Right lung (tissue), 5 donors: ENCODE data around the gene RBM47. TPM values are rescaled to one million over a fixed set of nuclear protein-coding genes. Genes with fewer than 3 reads are reported as not detected.
"Not testable (repeated sequence)": the region's sequence is repeated elsewhere in the genome, so short reads cannot be mapped to it uniquely, and the experiment has no call there.

Experiments
- DNase-seq, 2 donors: peaks; one replicate each; pipeline ENCODE4 v3.0.0-alpha.2; 2013
- polyA plus RNA-seq, 5 donors: library from polyadenylated mRNA; unstranded; fragments of 120-200 nt; gene quantifications; one replicate each; pipeline versions ENCODE4 v1.2.1 to v1.2.3, GENCODE V29; 2013; ENCODE audit warnings: inconsistent platforms in 1 of 5, low replicate concordance in 1 of 5; ENCODE audit not compliant: insufficient read length in 5 of 5, insufficient read depth in 1 of 5

RBM47 gene
- polyA plus RNA-seq, 5 donors, result 21.4 to 30.8 (median 25.9) TPM

DNA sequence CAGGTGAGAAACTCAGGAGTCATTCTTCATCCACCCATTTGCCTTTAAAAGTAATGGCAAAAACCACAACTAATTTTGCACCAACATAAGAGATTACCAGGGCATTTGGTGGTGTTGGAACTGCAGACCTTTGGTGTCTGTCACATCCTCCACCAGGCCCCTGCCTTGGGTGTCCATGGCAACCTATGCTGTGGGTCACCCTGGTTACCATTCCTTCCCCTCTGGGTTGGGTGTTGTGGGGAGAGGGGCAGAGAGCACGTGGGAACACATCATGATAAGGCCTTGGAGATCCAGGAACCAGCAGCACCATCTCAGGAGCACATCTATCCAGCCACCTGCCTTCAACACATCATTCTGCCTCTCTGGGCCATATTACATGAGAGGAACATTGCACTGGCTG lies 217.3 kb downstream of the RBM47 start:
- DNase-seq, result no peak

GRCh38 chr4:40409835-40410234 lies 219.8 kb downstream of the RBM47 start:
- no peak for DNase-seq

DNA sequence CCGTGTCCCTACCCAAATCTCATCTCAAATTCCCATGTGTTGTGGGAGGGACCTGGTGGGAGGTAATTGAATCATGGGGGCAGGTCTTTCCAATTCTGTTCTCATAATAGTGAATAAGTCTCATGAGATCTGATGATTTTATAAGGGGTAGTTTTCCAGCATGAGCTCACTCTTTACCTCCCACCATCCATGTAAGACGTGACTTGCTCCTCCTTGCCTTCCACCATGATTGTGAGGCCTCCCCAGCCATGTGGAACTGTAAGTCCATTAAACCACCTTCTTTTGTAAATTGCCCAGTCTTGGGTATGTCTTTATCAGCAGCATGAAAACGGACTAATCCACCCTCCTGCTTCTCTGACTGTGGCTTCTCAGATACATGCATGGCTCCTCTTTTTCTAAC lies 222.2 kb downstream of the RBM47 start:
- not testable (repeated sequence) for DNase-seq

GRCh38 chr4:40406340-40406739 lies 223.3 kb downstream of the RBM47 start:
- no peak for DNase-seq

- no peak for DNase-seq
Observed at GRCh38 chr4:40405193-40405592, 224.5 kb downstream of the RBM47 start.

GRCh38 chr4:40403081-40403480 lies 226.6 kb downstream of the RBM47 start:
- DNase-seq, result no peak

DNA sequence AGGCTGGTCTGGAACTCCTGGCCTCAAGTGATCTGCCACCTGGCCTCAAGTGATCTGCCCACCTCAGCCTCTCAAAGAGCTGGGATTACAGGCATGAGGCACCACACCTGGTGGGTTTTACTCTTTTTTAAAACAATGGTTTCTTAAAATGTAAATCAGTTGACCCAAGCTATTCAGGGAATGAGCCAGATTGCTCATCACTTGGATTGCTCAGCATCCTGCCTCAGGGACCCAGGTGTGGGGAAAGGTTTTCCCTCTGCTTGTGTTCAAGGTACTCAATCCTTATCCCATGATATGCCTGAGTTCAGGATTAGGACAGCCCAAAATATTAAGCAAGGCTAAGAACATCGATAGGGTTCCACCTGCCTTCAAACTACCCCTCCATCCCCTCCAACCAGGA lies 227.1 kb downstream of the RBM47 start:
- no peak for DNase-seq

- DNase-seq, result peak; percentile 61 to 64
Observed at GRCh38 chr4:40401631-40402030, 228.0 kb downstream of the RBM47 start.

DNA sequence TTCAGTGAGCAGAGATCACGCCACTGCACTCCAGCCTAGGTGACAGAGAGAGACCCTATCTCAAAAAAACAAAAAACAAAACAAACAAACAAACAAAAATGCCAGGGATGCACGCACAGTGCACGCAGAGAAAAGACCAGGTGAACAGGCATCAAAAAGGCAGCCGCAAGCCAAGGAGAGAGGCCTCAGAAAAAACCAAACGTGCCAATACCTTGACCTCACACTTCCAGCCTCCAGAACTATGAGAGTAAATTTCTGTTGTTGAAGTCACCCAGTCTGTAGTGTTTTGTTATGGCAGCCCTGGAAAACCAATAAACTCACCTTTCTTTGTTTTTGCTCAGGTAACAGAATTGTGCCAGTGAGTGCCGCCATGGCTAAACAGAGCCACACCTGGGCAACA lies 228.6 kb downstream of the RBM47 start:
- DNase-seq, result no peak

GRCh38 chr4:40399578-40399977 lies 230.1 kb downstream of the RBM47 start:
- DNase-seq, result no peak

DNA sequence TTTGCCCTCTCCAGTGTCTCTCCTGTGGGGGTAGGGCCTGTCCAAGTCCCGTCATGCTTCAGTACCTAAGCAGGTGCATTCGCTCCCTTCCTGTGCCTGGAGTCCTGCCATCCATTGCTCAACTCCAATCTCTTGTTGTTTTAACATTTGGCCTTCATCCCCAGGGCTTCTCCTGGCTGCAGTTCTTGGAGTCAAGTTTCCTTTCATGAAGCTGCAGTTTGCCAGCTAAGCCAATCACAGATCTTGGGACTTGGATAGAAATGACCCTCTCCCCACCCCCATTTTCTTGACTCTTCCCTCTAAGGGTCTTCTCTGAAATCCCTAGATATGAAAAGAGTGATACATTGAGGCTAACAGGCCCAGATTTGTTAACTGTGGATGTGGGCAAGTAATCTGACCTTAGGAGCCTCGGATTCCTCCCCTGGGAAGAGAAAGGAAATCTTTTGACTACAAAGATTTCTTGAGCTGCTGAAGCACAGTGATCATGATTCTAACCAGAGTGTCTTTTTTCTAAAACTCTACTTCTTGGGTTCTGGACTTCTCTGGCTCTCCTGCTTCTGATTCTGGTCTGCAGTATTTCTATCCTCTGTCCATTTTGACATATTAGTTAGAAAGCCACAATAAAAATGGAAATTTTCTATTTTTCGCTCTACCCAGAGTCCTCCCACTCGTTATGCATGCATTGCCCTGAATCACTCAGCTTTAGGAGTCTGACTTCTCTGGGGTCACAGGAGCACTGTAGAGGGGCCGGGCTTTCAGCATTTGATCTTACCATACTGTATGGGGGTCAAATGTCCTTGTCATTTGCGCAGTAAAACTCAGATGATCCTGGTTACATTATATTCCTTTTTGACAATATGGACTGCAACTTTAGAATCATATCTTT lies 233.5 kb downstream of the RBM47 start:
- DNase-seq, result peak; percentile 53 to 64

DNA sequence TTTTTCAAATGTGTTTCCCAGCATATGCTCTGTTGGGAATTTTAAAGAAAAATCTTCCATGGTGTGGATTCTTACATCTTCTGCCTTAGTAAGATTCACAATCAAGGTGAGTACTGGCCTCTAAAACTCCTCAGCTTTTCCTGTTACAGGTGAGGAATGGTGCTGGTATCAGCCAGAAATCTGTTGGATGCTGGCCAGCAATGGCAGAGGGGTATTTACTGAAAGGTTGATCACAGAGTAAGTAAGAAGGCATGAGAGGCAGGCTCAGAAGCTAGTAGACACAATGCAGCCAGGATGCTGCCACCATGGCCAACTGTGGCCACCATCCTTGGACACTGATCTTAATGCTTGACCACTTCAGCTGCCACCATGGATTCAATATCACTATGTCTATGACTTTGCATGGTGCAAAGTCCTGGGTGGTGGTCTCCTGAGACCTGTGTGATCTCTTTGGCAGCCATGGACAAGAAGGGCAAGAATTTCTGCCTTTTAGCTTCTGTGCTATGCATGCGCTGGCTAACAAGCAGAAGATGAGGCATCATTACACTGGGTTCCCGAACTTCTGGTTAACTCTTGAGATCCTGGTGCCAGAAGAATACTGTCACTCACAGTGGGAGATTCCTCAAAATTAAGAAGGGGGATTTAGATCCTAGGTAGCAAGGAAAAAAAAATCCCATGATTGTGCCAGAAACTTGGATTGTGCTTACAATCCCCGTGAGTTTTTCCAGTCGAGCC lies 234.3 kb downstream of the RBM47 start:
- no peak for DNase-seq

- DNase-seq, result no peak
Observed at GRCh38 chr4:40394236-40394635, 235.4 kb downstream of the RBM47 start.

GRCh38 chr4:40392241-40392640 lies 237.4 kb downstream of the RBM47 start:
- DNase-seq, result not testable (repeated sequence)

DNA sequence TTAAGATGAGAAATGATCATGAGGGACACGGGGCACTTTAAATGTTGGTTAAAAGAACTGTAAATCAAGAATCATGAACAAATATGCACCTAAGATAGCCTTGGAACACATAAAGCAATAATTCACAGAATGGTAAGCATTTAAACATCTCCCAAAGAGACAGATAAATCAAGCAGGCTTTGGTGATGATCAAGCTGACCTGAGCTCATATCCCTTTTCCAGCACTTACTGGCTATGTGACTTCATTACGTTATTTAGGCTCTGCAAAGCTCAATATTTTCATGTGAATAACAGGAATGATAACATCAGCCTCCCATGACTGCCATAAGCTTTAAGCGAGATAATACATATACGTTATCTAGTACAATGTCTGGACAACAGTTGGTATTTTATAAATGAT lies 239.7 kb downstream of the RBM47 start:
- no peak for DNase-seq

DNA sequence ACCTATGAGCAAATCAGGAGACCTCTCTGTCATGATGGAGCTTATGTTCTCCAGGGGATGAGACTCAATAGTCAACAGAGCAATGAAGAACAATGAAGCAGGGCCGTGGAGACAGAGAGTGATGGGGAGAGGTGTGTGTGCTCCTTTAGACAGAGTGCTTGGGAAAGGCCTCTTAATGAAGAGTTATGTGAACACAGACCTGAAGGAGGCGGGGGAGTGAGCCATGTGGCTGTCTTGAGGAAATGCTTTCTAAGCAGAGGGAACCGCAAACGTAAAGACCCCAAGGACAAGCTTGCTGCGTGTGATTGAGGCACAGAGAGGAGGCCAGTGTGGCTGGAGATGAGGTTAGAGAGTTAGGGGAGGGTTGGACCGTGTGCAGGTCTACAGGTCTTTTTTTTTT lies 241.4 kb downstream of the RBM47 start:
- no peak for DNase-seq

- no peak for DNase-seq
Observed at GRCh38 chr4:40380647-40381046, 249.0 kb downstream of the RBM47 start.

DNA sequence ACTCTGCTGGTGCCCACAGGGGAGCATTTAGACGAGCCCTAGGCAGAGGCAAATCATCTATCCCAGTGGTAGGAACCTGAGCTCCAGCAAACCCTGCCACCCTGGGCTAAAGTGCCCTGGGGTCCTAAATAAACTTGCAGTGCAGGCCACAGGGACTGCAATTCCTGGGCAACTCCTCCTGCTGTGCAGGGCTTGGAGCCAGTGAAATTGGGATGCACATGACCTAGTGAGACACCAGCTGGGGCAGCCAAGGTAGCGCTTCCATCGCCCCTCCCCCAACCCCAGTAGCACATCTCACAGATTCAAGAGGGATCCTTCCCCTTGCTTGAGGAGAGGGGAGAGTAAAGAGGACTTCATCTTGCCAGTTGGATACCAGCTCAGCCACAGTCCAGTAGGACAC lies 250.4 kb downstream of the RBM47 start:
- DNase-seq, result no peak

DNA sequence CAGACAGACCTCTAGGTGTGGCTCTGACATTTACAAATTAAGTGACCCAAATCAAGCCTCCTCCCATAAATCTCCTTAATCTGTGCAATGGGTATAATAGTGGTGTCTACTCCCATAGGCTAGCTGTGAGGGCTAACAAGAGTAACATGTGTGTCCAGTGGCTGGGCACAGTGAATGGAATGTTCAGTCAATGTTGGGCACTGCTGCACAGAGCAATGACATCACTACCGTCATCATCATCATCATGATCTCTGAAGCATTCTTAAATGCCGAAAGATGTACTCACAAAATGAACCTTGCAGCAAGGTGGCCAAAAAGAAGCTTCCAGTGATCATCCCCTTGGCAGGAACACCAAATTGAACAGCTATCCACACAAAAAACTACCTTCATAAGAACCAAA lies 251.0 kb downstream of the RBM47 start:
- no peak for DNase-seq

DNA sequence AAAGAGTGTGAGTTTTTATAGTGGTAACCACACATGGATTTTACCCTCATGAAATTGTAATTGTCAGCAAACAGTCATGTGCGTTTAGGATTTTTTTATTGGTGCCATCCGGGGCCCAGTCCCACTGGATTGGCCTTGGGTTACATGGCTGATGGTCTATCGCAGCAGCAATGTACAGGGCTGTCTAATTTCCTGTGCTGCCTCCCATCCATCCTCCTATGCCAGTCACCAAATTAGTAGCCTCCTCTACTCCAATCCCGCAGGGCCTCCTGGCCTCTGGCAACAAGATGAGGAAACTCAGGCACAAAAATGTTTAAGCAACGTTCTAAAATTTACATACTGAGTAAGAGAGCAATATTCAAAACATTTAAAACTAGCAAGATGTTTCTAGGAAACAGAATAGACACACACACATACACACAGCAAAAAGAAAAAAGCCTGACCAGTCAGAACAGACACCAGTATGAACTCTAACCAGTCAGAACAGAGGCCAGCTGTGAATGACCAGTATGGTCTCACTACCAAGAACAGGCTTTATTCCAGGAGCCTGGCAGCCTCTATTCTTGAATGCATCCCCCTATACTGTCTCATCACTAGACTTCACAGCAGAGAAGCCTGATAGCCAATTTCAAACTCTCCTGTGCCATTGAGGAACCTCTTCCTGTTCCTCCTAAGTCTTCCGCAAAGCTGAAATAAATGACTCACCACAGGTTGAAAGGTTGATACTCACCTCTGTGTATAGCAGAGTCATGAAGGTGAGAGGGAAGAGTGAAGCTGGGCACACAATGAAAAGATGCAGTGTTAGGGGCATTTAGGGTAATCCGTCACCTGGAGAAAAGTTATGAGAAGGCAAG lies 251.9 kb downstream of the RBM47 start:
- DNase-seq, result no peak

- no peak for DNase-seq
Observed at GRCh38 chr4:40375620-40376019, 254.0 kb downstream of the RBM47 start.

DNA sequence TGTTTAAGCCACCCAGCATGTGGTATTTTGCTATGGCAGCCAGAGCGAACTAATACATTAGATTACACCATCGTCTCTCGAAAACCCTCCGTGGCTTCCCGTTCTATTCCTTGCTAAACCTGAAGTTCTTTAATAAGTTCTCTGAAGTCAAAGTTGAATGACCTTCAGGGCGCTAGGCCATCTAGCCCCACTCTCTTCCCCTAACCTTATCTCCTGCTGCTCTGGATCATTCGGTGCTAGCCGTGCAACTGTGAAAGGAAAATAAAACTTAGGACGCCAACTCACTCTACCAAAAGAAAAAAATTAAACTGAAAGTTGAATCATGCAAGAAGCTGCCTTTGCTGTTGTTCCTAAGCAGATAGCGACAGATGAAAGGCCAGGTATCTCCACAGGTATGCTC lies 254.6 kb downstream of the RBM47 start:
- DNase-seq, result no peak
